H1 (cell line): Measurements from ENCODE around the gene GH1. TPM values are rescaled to one million over a fixed set of nuclear protein-coding genes. Genes with fewer than 3 reads are reported as not detected.

Experiments
- CBX5 ChIP-seq: fragments of 300-800, 300-1000 bp; sonication (generic); IDR thresholded peaks from 2 replicates; pipeline ENCODE4 v1.7.1; 2016; ENCODE audit warnings: antibody characterized with exemption, low read length, low read depth
- EZH2 ChIP-seq: fragments of 200-600 bp; sonication (generic); IDR thresholded peaks from 2 replicates; pipeline ENCODE4 v1.7.1; 2012; ENCODE audit warnings: low read depth, mild to moderate bottlenecking, moderate library complexity, low read length, inconsistent platforms; ENCODE audit not compliant: severe bottlenecking
- JUND ChIP-seq: IDR thresholded peaks from 2 replicates; pipeline ENCODE4 v1.6.1; 2011; ENCODE audit warnings: mild to moderate bottlenecking, improper control_type of control experiment, low read length
- KDM4A ChIP-seq: IDR thresholded peaks from one replicate; pipeline ENCODE4 v1.7.1; 2012; ENCODE audit warnings: low read depth, mild to moderate bottlenecking, moderate library complexity, low read length, inconsistent platforms; ENCODE audit not compliant: severe bottlenecking
- NRF1 ChIP-seq: IDR thresholded peaks from 2 replicates; pipeline ENCODE4 v1.6.1; 2011; ENCODE audit warnings: mild to moderate bottlenecking, low read depth, low read length, improper control_type of control experiment
- RBBP5 ChIP-seq: IDR thresholded peaks from 2 replicates; pipeline ENCODE4 v1.7.1; 2012; ENCODE audit warnings: low read depth, mild to moderate bottlenecking, inconsistent platforms, low read length, moderate library complexity, borderline replicate concordance
- SAP30 ChIP-seq: fragments of 300-600 bp; sonication (generic); IDR thresholded peaks from 2 replicates; pipeline ENCODE4 v1.7.1; 2012; ENCODE audit warnings: low read length, moderate library complexity, mild to moderate bottlenecking, inconsistent platforms; ENCODE audit not compliant: insufficient read depth, insufficient replicate concordance
- SIN3A ChIP-seq, 2 experiments: IDR thresholded peaks in 1 of 2; conservative IDR thresholded peaks in 1 of 2; 2 replicates each; pipeline ENCODE4 v1.6.1; 2011 to 2012; ENCODE audit warnings: low read length in 2 of 2, improper control_type of control experiment in 1 of 2, low read depth in 1 of 2, mild to moderate bottlenecking in 1 of 2
- polyA plus RNA-seq, 7 experiments: library from polyadenylated mRNA; depleted of rRNA in 3 of 7; stranded (reverse) in 5 of 7; unstranded in 2 of 7; fragments of >200 nt in 5 of 7; fragments of 200-250 nt in 2 of 7; gene quantifications; 1 replicate in 5 of 7; 2 replicates in 1 of 7; 4 replicates in 1 of 7; pipeline versions ENCODE4 v1.2.1 to v1.2.3, GENCODE V29; 2011 to 2013; ENCODE audit warnings: missing spikeins in 2 of 7, mixed read lengths in 2 of 7
- total RNA-seq: library from RNA; stranded (reverse); fragmentation: NEBNext Ultra II Directional; extraction: Animal tissue kit (Norgen Biotek cat#: 25700); gene quantifications from 2 replicates; pipeline ENCODE4 v1.2.1, GENCODE V29; 2021

The GH1 gene
- total and polyA plus RNA-seq, 2 of the 8 experiments (the other 6 are each of a cell fraction or from before 2014, with no cell fraction given) = 0.41 TPM; not detected in 1

GRCh38 chr17:63934183-63935112 is 15.8 kb upstream of the GH1 start (continued):
- TF ChIP-seq KDM4A (no peak), SIN3A (conservative IDR thresholded peaks at IDR 0.05 in 1 of 2, IDR thresholded peaks at IDR 0.05 in 1 of 2; ENCODE audit: low read depth in 1 of 2, low read length in 2 of 2) (no peak), SAP30 (no peak), RBBP5 (no peak), EZH2 (no peak), NRF1 (no peak), CBX5 (no peak), JUND (no peak)
- TF ChIP-seq, all 59 proteins: peak for 0
